ENCODE results near the gene CD6. TPM values are rescaled to one million over a fixed set of nuclear protein-coding genes. Genes with fewer than 3 reads are reported as not detected.

CD6 gene
- total RNA-seq, 1 experiment from 2014 or later, result not detected

DNA sequence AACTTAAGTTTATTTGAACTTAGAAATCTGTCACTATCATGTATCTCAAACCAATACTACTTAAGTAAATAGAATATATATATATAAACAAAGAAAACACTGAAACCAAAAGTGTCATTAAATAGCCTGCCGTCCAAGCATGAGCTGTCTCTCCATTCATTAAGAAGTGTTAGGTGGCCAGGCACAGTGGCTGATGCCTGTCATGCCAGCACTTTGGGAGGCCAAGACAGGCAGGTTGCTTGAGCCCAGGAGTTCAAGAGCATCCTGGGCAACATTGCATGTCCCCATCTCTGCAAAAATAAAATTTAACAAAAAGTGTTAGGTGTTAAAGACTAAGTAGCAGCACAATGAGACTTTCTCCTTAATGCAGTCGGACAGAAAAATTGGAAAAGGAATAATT lies 14.0 kb downstream of the CD6 start:
- Histone ChIP-seq H3K79me1 (ENCODE audit: insufficient read depth, low read depth, low read length, poor library complexity, severe bottlenecking) (no peaks in the 10 kb centered on the region), H4K8ac (replicated peaks; ENCODE audit: insufficient read length, low read depth, low read length) (no peak overlapping the region), H2BK12ac (ENCODE audit: insufficient read length, low read depth, low read length) (no peak overlapping the region), H3K23ac (ENCODE audit: insufficient read length, low read depth, low read length) (no peak overlapping the region), H3K79me2 (ENCODE audit: insufficient read depth, low read length) (no peaks in the 10 kb centered on the region), H3T11ph (ENCODE audit: low read length) (no peak overlapping the region), H2BK20ac (ENCODE audit: low read depth, low read length, poor library complexity, severe bottlenecking) (no peak overlapping the region), H3K9me3 (ENCODE audit: control insufficient read depth, low read depth, low read length) (no peaks in the 10 kb centered on the region), H4K5ac (ENCODE audit: insufficient read length, low read depth, low read length) (no peak overlapping the region), H3K14ac (ENCODE audit: insufficient read depth, low read length) (no peak overlapping the region), H4K20me1 (ENCODE audit: control insufficient read depth, insufficient read depth, insufficient read length) (no peaks in the 10 kb centered on the region), H2BK15ac (ENCODE audit: low read depth, low read length) (no peak overlapping the region), H2BK120ac (ENCODE audit: low read depth, low read length, poor library complexity, severe bottlenecking) (no peak overlapping the region), H4K91ac (ENCODE audit: insufficient read length, low read depth, low read length) (no peak overlapping the region), H3K27me3 (ENCODE audit: insufficient read depth, low read length) (no peaks in the 10 kb centered on the region; the same call in 1 of the 2 replicates), H3K27ac (ENCODE audit: insufficient read length, low read depth, low read length) (no peak overlapping the region), H3K4me2 (ENCODE audit: insufficient read depth, insufficient read length, low read length) (no peak overlapping the region), H3K4ac (ENCODE audit: low read depth, low read length) (no peak overlapping the region), H3K23me2 (ENCODE audit: insufficient read length, low read depth, low read length, poor library complexity, severe bottlenecking) (no peaks in the 10 kb centered on the region), H3K18ac (ENCODE audit: insufficient read length, low read depth, low read length) (no peak overlapping the region), H3K56ac (ENCODE audit: insufficient read length, low read depth, low read length) (no peak overlapping the region), H3K4me1 (ENCODE audit: insufficient read depth, low read length) (no peaks in the 10 kb centered on the region), H2AFZ (ENCODE audit: low read length) (no peak overlapping the region), H2BK5ac (ENCODE audit: insufficient read length, low read length) (no peak overlapping the region), H3K9ac (ENCODE audit: extremely low read depth, insufficient read length, low read length) (no peak overlapping the region), H2AK5ac (ENCODE audit: insufficient read length, low read length) (no peak overlapping the region)
- no peak overlapping the region for H3K4me3 Mint-ChIP-seq
- no peaks in the 10 kb centered on the region for H3K9me3 Mint-ChIP-seq
- DNase-seq, result no peak
- no peaks in the 10 kb centered on the region for H3K36me3 Mint-ChIP-seq (ENCODE audit: insufficient read depth in 1 of 3, low read depth in 3 of 3)
- WGBS (ENCODE audit: extremely low coverage, insufficient read length, low lambda C conversion rate), result no CpG with 5 or more reads among the region's 2 CpGs
- H3K4me1 Mint-ChIP-seq, result 0 out of 4 replicates have a peak, but pooled peaks cover 2 to 6% of the 10 kb centered on the region in 2 experiments
- TF ChIP-seq, protein P1, sequence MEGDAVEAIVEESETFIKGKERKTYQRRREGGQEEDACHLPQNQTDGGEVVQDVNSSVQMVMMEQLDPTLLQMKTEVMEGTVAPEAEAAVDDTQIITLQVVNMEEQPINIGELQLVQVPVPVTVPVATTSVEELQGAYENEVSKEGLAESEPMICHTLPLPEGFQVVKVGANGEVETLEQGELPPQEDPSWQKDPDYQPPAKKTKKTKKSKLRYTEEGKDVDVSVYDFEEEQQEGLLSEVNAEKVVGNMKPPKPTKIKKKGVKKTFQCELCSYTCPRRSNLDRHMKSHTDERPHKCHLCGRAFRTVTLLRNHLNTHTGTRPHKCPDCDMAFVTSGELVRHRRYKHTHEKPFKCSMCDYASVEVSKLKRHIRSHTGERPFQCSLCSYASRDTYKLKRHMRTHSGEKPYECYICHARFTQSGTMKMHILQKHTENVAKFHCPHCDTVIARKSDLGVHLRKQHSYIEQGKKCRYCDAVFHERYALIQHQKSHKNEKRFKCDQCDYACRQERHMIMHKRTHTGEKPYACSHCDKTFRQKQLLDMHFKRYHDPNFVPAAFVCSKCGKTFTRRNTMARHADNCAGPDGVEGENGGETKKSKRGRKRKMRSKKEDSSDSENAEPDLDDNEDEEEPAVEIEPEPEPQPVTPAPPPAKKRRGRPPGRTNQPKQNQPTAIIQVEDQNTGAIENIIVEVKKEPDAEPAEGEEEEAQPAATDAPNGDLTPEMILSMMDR (conservative IDR thresholded peaks at IDR 0.05), result no peak
- H3K27me3 Mint-ChIP-seq (ENCODE audit: low read depth), result peaks cover 33% of the 10 kb centered on the region
- no peak overlapping the region for H3K27ac Mint-ChIP-seq

All from H9 (cell line).